ENCODE results near the gene GATA6. TPM values are rescaled to one million over a fixed set of nuclear protein-coding genes. Genes with fewer than 3 reads are reported as not detected.

The GATA6 gene
- total and polyA plus RNA-seq, 2 experiments from 2014 or later: 0.08 TPM; not detected in 1

- Mint-ChIP-seq H3K4me1 (peaks cover 11% of the 10 kb centered on the region), H3K27me3 (ENCODE audit: insufficient read depth, low read depth, poor library complexity) (peaks cover 84% of the 10 kb centered on the region), H3K36me3 (ENCODE audit: low read depth) (no peaks in the 10 kb centered on the region), H3K27ac (no peak overlapping the region), H3K4me3 (peak overlapping the region; percentile 57), H3K9me3 (peaks cover 7% of the 10 kb centered on the region; the same call in 2 of the 3 replicates)
- ATAC-seq (no peak), DNase-seq (ENCODE audit: low spot score) (no peak)
- H3K4me1 ChIP-seq (ENCODE audit: insufficient read depth): peaks cover 12% of the 10 kb centered on the region
- H3K4me2 ChIP-seq: peak overlapping the region; percentile 69
- H3K36me3 ChIP-seq (ENCODE audit: insufficient read depth): no peaks in the 10 kb centered on the region
- no peak overlapping the region for H2AFZ ChIP-seq
- peaks cover 36% of the 10 kb centered on the region for H4K20me1 ChIP-seq (replicated peaks; ENCODE audit: insufficient read depth)
- no peaks in the 10 kb centered on the region for H3K79me2 ChIP-seq (replicated peaks; ENCODE audit: insufficient read depth)
- no peaks in the 10 kb centered on the region for H3F3A ChIP-seq (replicated peaks; ENCODE audit: low read depth)
- TF ChIP-seq CREB1 (CRISPR knock-in tag; IDR thresholded peaks at IDR 0.05; ENCODE audit: low read depth) (no peak), EZH2 (IDR thresholded peaks at IDR 0.05; ENCODE audit: low read depth, unreplicated experiment) (peak; percentile 39)
- no peaks in the 10 kb centered on the region for H3K9me2 ChIP-seq (ENCODE audit: insufficient read depth)
- H3K27ac ChIP-seq (ENCODE audit: low read depth): no peak overlapping the region
- H3K27me3 ChIP-seq (ENCODE audit: insufficient read depth): peaks cover 98% of the 10 kb centered on the region
- H3K4me3 ChIP-seq: peak overlapping the region; percentile 45
Observed at GRCh38 chr18:22177327-22177871, 8.0 kb downstream of the GATA6 start.

- Histone ChIP-seq H3K36me3 (ENCODE audit: insufficient read depth) (no peaks in the 10 kb centered on the region), H3F3A (replicated peaks; ENCODE audit: low read depth) (no peaks in the 10 kb centered on the region), H2AFZ (no peak overlapping the region), H3K4me2 (no peak overlapping the region), H3K9me2 (ENCODE audit: insufficient read depth) (no peaks in the 10 kb centered on the region), H3K4me1 (ENCODE audit: insufficient read depth) (peaks cover 12% of the 10 kb centered on the region), H3K79me2 (replicated peaks; ENCODE audit: insufficient read depth) (no peaks in the 10 kb centered on the region), H3K27me3 (ENCODE audit: insufficient read depth) (peaks cover 89% of the 10 kb centered on the region), H3K27ac (ENCODE audit: low read depth) (no peak overlapping the region), H3K4me3 (no peak overlapping the region), H4K20me1 (replicated peaks; ENCODE audit: insufficient read depth) (peaks cover 23% of the 10 kb centered on the region)
- TF ChIP-seq, protein P1, sequence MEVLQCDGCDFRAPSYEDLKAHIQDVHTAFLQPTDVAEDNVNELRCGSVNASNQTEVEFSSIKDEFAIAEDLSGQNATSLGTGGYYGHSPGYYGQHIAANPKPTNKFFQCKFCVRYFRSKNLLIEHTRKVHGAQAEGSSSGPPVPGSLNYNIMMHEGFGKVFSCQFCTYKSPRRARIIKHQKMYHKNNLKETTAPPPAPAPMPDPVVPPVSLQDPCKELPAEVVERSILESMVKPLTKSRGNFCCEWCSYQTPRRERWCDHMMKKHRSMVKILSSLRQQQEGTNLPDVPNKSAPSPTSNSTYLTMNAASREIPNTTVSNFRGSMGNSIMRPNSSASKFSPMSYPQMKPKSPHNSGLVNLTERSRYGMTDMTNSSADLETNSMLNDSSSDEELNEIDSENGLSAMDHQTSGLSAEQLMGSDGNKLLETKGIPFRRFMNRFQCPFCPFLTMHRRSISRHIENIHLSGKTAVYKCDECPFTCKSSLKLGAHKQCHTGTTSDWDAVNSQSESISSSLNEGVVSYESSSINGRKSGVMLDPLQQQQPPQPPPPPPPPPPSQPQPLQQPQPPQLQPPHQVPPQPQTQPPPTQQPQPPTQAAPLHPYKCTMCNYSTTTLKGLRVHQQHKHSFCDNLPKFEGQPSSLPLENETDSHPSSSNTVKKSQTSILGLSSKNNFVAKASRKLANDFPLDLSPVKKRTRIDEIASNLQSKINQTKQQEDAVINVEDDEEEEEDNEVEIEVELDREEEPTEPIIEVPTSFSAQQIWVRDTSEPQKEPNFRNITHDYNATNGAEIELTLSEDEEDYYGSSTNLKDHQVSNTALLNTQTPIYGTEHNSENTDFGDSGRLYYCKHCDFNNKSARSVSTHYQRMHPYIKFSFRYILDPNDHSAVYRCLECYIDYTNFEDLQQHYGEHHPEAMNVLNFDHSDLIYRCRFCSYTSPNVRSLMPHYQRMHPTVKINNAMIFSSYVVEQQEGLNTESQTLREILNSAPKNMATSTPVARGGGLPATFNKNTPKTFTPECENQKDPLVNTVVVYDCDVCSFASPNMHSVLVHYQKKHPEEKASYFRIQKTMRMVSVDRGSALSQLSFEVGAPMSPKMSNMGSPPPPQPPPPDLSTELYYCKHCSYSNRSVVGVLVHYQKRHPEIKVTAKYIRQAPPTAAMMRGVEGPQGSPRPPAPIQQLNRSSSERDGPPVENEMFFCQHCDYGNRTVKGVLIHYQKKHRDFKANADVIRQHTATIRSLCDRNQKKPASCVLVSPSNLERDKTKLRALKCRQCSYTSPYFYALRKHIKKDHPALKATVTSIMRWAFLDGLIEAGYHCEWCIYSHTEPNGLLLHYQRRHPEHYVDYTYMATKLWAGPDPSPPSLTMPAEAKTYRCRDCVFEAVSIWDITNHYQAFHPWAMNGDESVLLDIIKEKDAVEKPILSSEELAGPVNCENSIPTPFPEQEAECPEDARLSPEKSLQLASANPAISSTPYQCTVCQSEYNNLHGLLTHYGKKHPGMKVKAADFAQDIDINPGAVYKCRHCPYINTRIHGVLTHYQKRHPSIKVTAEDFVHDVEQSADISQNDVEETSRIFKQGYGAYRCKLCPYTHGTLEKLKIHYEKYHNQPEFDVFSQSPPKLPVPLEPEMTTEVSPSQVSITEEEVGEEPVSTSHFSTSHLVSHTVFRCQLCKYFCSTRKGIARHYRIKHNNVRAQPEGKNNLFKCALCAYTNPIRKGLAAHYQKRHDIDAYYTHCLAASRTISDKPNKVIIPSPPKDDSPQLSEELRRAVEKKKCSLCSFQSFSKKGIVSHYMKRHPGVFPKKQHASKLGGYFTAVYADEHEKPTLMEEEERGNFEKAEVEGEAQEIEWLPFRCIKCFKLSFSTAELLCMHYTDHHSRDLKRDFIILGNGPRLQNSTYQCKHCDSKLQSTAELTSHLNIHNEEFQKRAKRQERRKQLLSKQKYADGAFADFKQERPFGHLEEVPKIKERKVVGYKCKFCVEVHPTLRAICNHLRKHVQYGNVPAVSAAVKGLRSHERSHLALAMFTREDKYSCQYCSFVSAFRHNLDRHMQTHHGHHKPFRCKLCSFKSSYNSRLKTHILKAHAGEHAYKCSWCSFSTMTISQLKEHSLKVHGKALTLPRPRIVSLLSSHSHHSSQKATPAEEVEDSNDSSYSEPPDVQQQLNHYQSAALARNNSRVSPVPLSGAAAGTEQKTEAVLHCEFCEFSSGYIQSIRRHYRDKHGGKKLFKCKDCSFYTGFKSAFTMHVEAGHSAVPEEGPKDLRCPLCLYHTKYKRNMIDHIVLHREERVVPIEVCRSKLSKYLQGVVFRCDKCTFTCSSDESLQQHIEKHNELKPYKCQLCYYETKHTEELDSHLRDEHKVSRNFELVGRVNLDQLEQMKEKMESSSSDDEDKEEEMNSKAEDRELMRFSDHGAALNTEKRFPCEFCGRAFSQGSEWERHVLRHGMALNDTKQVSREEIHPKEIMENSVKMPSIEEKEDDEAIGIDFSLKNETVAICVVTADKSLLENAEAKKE (CRISPR knock-in tag; IDR thresholded peaks at IDR 0.05): no peak
- peaks cover under 1% of the 10 kb centered on the region; the same call in 1 of the 3 replicates for H3K9me3 Mint-ChIP-seq
- DNase-seq (ENCODE audit: low spot score) (no peak), ATAC-seq (no peak)
- no peak overlapping the region for H3K27ac Mint-ChIP-seq
- H3K36me3 Mint-ChIP-seq (ENCODE audit: low read depth): no peaks in the 10 kb centered on the region
- no peak overlapping the region for H3K4me3 Mint-ChIP-seq
- peaks cover 67% of the 10 kb centered on the region for H3K27me3 Mint-ChIP-seq (ENCODE audit: insufficient read depth, low read depth, poor library complexity)
- H3K4me1 Mint-ChIP-seq: peaks cover 11% of the 10 kb centered on the region
Observed at GRCh38 chr18:22179174-22179573, 9.8 kb downstream of the GATA6 start.
